CD4-positive, alpha-beta T cell treated with Interleukin-4 for 4 hours (primary cell): ENCODE measurements around the gene SLC43A2.
A peak's percentile ranks its signal among the peaks of the same experiment; 100 is the strongest.

Source experiments
- DNase-seq: peaks from one replicate; pipeline ENCODE4 v3.0.0-alpha.2; 2020

The SLC43A2 gene

DNA sequence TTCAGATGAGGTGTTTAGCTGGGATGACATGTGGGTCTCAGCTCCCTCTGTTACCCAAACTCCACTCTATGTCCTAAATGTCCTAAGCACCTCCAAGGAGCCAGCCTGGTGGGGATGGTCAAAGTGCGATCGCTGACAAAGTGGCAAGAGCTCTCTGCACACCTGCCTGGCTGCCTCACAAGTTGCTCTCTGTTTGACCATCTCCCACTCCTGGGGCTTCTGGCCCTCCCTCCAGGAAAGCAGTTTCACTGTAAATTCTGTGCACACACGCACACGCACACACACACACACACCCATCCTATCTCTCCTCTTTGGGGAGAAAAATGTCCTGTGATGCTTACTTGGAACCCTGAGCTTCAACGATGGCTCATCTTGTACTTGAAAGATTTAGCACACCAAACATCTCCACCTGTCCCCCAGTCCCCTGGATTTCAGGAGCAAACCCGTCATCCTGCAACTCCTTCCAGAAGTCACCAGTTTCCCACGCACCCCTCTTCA, 67.7 kb downstream of the SLC43A2 start:
- DNase-seq: no peak

DNA sequence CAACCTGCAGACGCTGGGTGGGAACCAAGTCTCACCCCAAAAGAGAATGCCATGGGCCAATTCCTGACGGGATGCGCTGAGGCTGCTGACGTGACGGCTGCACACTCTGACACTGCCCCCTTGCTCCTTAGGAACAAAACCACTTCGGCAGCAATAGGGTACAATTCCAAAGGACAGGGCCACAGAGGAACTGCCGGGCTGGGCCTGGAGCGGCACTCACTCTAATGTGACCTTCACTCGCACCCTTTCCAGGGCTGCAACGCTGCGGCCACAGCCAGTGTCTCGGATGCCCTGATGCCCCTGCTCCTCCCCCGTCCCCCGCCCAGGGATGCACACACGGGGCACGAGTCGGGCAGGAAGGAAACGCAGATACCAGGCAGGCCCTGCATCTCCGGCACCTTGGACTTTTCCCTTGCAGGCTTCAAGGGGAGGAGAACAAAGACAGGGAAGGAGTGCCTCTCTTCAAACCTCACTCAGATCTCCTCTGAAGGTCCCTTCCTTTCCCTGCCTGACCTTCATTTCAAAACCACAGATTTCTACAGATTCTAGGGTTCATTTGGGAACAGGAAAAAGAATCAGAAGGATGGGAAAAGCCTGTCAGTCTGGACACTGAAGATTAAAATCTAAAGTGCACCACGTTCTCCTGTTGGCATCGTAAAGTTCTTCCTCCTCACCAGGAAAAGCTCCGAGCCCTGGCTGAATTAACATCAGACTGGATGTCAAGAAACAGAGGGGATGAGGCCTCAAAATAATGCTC, 68.4 kb downstream of the SLC43A2 start:
- no peak for DNase-seq

DNA sequence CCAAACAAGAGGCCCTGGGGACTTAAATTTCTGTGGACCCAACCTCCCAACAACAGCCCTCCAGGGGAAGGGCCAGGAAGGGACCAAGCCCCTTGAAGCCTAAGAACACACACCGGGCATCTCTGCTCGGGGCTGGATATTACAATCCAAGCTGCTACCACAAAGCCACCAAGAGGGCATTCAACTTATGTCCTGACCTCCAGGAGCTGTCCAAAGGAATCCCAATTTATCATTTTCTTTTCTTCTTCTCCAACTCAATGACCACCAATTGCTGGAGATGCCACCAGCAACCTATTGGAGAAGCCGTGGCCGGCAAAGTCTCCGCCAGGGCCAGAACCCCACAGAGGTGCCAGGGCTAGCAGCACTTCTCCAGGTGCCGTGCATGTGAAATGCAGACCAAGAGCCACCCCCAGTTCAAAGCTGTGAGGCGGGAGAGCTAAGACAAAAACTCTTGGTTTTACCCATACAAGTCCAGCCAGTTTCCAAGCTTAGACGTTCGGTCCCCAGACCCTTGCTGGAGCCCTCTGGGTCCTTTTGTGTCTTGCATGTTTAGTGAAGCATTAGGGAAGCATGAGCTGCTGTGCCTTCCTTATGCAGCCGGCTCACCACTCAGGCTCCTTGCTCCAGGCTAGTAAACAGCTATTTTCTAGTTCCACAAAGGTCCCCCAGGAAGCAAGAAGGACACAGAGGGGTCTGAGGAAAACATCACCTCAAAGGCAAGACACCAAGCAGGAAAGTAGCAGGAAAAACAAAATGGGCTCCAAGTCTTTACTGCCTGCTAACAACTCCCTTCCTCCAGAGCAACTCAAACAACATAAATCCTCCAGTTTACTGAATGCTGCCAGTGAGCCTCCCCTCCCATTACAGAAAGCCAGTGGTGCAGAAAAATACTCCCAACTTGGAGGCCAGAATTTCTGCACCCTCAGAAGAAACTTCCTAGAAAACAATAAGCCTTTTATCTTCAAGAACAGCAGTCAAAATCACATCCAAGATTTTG, 69.3 kb downstream of the SLC43A2 start:
- no peak for DNase-seq

DNA sequence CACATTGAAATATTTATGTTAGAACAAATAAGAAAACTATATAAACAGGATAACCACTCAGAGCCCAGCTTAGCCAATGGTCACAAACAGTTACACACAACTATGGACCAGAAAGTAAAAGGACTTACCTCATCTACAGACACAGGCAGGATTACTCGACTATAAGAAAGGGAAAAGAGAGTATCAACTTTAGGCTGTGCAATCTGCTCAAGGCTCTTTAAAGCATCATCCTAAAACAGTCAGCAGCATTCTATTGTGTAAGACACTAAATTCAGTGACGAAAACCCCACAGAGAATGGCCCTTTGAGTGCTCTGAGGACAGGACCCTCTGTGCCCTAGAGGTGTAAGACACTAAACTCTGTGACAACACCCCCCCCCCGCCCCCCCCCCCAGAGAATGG, 70.2 kb downstream of the SLC43A2 start:
- DNase-seq: no peak

DNA sequence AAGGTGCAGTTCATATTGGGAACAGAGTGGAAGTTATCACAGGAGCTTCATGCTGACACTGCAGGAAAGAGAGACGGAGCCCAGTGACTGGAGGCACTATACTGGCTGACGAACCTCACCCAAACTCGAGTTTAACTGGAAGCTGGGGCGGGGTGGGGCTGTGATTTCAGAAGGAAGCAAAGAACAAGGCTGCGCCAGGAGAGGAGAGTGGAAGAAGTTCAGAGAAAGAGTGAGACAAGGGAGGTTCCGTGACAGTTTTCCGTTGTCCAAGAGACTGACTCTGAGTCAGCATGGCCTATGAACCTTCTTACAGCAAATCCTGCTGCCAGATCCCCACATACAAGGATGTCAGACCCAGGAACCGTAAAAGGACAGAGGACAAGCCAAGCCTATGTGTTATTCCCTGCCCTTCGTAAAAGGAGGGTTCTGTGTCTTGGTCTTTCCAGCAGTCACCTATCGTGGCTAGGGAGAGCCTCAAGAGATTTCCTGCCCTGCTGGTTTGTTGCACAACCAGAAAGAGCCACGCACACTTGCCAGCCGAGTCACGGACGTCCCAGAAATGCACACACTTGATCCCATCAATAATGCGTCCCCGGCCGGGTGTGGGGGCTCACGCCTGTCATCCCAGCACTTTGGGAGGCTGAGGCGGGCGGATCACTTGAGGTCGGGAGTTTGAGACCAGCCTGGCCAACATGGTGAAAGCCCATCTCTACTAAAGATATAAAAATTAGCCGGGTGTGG, 71.1 kb downstream of the SLC43A2 start:
- DNase-seq: no peak

DNA sequence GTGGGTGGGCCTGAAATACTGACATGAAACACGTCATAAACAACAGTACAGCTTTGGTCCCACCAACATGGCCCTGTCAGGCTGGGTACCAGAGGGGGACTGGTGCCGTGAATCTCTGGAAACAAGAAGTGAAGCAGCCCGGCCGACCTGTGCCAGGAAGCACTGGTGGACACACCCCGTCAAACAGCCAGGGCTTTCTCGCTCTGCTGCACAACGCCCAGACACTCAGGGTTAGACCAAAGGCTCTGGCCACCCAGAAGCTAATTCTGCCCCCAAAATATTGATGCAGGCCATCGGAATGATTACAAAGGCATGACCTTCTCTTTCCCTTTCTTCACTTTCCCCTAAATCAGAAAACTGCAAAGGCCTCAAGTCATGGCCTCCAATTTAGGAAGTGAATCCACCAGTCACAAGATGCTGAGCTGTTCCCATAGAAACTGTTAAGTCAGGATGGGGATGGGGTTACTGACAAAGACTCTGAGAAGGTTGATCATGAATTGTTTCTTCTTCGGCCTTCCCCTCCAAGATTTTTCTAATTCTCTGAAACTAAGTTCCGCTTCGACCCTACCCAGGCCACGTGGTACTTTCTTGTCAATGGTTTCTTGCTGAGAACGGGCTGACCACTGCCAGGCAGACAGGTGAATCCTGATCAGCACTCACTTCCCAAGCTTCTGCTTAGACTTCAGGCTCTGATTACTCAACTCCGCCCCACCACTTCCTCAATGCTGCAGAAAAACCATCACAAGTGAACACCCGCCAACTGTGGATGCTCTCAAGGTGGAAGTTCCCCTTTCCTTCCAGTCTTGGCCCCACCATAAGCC, 72.8 kb downstream of the SLC43A2 start:
- DNase-seq: peak; percentile 10

DNA sequence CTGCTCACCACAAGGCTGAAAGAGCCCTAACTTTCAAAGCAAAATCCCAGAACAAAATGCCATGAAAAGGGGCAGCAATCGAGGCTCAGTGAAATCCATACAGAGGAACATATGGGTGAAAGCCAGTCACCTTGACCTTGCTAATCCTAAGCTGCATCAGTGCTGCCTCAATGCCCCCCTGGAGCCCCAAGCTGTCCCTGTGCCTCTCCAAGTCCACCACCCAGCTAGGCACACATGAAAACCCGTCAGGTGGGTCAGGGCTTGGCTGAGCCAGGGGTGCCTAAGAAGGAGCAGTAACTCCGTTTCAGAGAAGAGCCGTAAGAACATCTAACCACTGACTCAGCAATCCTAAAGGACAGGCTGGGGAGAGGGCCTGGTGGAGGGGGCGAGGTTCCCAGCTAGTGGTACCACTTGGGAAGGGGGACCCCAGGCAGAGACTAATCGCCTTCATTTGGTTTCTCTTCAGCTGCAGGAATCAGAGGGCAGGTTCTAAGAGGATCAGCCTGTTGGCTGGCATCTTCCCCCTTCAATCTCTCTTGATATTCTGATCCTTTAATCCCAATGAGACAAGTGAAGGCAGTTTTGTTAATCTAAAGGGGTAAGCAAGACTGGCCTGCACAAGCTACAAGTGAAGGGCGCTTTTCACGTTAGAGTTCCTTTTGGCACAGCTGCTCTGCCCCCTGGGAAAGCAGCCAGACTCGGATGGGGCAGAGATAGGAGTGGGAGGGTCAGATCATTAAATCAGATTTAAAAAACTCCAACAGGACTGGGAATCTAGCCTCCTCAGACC, 73.7 kb downstream of the SLC43A2 start:
- DNase-seq: no peak

DNA sequence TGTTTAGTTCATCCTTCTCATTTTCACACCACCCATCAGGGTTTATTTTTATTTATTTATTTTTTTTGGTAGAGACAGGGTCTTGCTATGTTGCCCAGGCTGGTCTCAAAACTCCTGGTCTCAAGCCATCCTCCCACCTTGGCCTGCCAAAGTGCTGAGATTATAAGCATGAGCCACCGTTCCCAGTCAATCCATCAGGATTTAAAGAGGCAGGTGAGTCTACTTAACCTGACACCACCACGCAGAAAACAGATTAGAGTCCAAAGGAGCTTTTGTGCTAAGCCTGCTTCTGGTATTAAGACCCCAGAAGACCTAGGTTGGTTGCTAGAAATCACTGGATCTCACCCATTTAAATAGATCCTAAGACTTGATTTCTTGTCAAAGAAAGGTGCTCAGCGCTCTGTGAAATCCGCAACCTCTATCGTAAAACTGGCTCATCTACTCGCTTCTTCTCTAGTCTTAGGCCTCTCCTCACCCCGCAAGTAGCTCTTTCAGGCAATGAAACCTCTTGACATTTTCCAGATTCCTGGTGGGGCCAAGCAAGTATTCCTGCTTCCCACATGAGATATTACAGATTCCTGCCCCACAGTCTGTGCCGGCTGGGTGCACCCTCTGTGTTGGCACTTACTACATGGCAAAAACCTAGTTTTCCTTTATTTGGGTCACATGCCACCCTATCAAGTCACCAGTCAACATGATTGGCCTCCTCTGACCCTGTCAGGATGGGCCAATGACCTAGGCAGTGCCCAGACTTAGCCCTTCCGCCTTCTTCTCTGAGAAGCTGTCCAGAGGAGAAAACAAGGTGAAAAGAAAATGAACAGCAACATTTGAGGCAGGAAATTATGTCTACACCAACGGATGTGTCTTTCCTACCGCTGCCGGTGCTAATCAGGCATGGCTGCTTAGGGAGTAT, 75.0 kb downstream of the SLC43A2 start:
- DNase-seq: no peak

DNA sequence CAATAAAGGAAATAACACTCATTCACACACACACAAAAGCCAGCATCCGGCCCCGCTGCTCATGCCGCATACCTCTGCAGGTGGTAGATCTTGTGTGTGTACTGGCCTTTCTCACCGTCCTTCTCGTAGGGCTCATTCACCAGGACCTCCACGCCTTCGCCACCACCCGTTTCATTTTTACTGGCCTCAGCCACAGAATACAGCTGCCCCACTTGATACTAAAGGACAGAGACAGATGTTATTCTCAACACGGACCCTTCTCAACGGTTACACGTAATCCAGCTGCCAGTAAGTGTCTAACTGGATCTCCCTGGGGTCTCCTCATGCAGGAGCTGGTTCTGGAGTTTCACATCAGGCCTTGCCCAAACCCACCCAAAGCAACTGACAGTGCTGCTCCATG, 75.7 kb downstream of the SLC43A2 start:
- no peak for DNase-seq

DNA sequence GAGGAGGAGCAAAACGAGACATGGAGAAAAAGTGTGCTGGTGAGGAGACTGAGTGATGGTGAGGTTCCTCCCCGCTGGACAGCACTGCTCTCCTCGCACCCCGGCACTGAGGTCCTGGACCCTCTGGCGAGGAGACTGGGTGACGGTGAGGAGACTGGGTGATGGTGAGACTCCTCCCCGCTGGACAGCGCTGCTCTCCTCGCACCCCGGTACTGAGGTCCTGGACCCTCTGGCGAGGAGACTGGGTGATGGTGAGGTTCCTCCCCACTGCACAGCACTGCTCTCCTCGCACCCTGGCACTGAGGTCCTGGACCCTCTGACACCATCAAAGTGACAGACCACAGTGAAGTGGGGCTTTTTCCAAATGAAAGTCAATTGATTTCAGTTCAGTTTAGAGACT, 76.9 kb downstream of the SLC43A2 start:
- DNase-seq: no peak

DNA sequence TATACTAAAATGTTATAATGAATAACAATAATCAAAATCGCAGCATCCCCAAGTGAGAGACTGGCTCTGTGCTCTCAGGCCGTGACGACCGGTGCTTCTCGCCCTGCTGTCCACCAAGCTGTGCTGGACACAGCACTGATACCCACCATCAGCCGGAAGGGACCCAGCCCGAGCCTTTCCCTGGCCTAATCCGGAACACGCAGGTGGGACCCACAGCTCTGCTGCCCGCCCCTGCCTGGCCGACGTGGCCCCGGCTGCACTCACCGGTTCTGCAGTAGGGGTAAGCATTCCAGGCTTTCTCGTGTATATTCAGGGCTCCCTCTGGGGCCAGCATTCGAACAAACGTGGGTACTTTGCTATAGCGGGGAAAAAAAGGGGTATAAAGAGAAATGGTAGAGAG, 80.6 kb downstream of the SLC43A2 start:
- no peak for DNase-seq

DNA sequence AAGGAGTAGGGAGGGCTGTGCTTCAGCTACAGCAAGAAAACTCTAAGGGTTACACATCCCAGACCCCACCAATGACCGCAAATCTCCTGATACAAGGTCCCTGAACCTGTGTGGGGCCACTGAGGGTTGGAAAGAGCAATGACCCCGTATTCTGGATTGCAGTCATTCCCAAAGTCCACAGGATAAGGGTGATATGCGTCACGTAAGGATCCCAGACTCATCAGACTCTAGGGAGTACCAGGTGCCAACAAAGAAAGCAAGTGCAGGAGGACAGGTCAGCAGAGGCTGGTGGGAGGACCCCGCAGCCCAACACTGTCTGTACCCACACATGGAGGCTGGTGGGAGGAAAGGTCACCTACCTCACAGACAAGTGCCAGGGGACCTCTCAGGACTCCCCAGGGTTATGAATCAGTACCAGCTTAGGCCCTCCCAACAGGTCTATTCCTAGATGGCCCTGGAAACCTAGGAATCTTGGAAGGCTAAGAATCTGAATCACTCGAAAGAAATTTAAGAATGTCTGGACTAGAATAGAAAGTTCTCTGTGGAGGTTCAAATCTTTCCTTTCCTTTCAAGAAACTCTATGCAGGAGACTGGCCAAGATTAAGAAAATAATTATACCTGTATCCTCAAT, 82.2 kb downstream of the SLC43A2 start:
- no peak for DNase-seq

DNA sequence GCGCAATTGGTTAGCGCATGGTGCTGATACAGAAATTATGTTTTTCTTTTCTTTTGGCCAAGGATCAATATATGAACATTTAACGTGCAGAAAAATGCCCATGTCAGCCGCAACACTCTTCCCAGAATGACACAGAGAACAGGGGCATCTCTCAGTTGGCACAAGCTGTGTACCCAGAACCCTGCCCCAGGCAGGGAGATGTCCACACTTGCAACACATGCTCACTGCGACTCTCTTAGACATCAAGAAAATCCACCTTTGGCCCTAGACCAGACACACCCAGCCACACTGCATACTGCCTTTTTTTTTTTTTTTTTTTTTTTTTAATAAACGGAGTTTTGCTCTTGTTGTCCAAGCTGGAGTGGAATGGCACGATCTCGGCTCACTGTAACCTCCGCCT, 83.0 kb downstream of the SLC43A2 start:
- no peak for DNase-seq

DNA sequence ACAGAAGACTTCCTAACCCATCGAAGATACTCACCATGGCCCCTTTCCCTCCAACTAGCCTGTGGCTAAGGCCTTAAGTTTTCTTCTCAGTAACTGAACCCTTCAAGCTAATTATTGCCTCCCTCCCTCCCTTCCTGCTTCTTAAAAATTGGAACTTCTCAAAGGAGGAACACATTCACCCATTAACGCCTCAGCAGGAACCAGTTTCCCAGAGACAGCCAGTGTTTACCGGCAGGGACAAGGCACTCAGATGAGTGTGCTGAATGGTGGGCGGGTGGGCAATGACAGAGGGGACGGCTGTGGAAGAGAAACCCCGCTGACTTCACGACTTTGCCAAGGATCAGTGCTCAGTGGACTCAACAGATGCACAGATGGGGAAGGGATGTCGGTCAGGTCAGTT, 86.3 kb downstream of the SLC43A2 start:
- DNase-seq: no peak

DNA sequence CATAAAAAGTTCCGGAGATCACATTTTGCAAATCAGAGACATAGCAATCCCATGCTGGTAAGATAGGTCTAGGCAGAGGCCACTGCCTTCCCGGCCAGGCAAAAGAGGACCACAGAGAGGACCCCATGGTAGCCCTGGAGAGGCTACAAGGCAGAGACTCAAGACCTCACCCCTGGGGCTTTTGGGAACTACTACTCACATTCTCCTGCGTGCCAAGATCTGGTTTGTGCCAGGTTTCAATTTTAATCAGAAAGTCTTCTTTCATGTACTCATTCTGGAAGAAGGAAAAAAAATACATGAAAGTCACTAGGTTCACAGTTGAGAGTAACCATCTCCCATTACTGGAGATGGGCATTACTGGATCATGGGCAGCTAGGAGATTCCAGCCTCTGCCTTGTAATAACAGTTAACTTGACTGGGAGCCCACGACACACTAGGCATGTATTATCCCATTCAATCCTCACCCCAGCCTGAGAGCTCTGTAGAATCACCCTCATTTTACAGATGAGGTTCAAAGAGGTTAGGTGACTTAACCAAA, 87.2 kb downstream of the SLC43A2 start:
- no peak for DNase-seq

DNA sequence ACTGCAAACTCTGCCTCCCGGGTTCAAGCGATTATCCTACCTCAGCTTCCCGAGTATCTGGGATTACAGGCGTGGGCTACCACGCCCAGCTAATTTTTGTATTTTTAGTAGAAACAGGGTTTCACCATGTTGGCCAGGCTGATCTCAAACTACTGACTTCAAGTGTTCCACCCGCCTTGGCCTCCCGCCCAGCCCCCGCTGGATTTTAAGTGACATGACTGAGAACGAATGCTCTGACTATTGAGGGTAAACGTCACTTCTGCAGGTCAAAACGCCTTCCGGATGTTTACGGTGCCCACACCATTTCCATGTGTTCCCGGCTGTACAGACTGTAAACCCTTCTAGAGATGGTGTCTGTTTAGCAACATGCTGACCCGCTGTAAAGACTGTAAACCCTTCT, 88.8 kb downstream of the SLC43A2 start:
- DNase-seq: no peak

DNA sequence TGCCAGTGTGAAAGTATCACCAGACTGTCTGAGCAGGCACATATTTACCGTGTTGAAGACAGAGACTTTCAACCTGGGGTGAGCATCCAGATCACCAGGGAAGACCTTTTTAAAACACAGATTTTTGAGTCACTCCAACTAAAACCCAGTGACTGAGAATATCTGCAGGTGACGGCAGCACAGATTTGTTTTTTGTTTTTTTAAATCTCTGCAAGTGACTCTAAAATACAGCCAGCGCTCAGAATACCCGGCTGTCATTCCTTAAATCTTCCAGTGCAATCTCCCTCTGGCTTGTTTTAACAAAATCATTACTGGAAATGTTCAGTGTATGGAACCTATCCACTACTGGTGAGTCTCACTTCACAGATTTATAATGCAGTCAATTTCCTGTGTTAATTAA, 92.9 kb downstream of the SLC43A2 start:
- DNase-seq: no peak

DNA sequence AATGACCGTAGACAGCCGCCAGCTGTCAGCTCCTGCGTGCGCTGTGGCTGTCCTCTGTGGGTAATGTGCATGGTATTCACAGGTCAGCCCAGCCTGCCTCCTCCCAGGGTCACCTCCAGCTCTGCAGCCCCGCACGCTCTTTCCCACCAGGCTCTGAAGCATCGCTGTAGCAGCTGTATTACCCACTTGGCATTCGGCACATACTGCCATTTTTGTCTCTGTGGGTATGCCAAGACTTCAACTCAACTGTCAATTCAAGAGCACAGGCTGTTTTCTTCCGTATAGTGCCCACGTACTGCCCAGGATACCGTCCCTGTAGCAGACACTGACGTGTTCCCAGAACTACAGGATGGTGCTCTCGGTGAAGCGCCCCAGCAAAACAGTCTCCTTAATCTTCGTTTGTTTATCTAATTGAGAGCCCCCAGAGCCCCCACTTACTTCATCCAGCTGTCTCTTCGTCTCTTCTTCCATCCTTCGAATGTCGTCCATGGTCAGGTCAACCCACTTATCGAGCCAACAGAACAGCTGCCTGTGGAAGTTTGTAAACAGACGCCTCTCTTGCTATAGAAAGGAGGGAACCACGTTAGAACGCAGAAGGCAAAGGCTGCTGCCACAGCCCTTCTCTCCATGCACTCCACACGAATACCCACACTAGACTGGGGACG, 94.8 kb downstream of the SLC43A2 start:
- no peak for DNase-seq
